HepG2 (cell line): ENCODE measurements around the gene ARHGAP26. TPM values are rescaled to one million over a fixed set of nuclear protein-coding genes. Genes with fewer than 3 reads are reported as not detected.

ENCODE experiments used
- ATAC-seq: fragments of 200-7000 bp; cut with Tn5 transposase; 3 replicates; pipeline ENCODE4 v1.9.1; 2020; ENCODE audit warnings: mild to moderate bottlenecking, moderate library complexity
- BruUV-seq: library from RNA; stranded (reverse); fragments of 400-500 nt; replicated peaks from 2 replicates; lab custom pipeline; 2021; lab: Mats Ljungman, UMichigan
- CTCF ChIA-PET: fragments of 300-600 bp; formaldehyde crosslinking; extraction: SDS; loops from one replicate; lab custom pipeline; 2021; ENCODE audit warnings: low total read pairs, inconsistent platforms, low intra/inter-chr PET ratio; lab: Yijun Ruan, JAX
- POLR2A ChIA-PET: fragments of 350-600 bp; sonication (Branson Sonifier 250); formaldehyde crosslinking; loops from one replicate; lab custom pipeline; 2020; ENCODE audit warnings: antibody characterized with exemption, inconsistent platforms; lab: Yijun Ruan, JAX
- DNase-seq: peaks from one replicate; pipeline ENCODE4 v3.0.0-alpha.2; 2015; ENCODE audit warnings: low spot score
- FAIRE-seq: peaks from 3 replicates; lab custom pipeline; 2011; peaks lifted over from hg19 to GRCh38; lab: Jason Lieb, UNC
- H2AFZ ChIP-seq: one replicate; pipeline ENCODE4 v1.6.1; 2011; ENCODE audit warnings: low read length, inconsistent platforms
- H3K27ac ChIP-seq: fragments of 300-600 bp; 3 replicates; pipeline ENCODE4 v1.8.0; 2011; ENCODE audit warnings: mixed run types, mild to moderate bottlenecking, mixed read lengths, low read length, inconsistent platforms; ENCODE audit not compliant: insufficient read depth; ENCODE audit errors: extremely low read length
- H3K27me3 ChIP-seq, 2 experiments: fragments of 200-600 bp in 1 of 2; 2 replicates in 1 of 2; 3 replicates in 1 of 2; pipeline versions ENCODE4 v1.6.0 to v1.8.0; 2011; ENCODE audit warnings: low read length in 2 of 2, mild to moderate bottlenecking in 2 of 2, moderate library complexity in 2 of 2, inconsistent platforms in 1 of 2; ENCODE audit not compliant: insufficient read depth in 2 of 2, control insufficient read depth in 1 of 2
- H3K36me3 ChIP-seq, 2 experiments: fragments of 200-600 bp in 1 of 2; replicated peaks in 1 of 2; 2 replicates in 1 of 2; 3 replicates in 1 of 2; pipeline versions ENCODE4 v1.5.1 to v1.8.0; 2011; ENCODE audit warnings: low read length in 2 of 2, inconsistent platforms in 1 of 2; ENCODE audit not compliant: insufficient read depth in 2 of 2, control insufficient read depth in 1 of 2
- H3K4me1 ChIP-seq: 2 replicates; pipeline ENCODE4 v1.5.1; 2012; ENCODE audit warnings: low read length, inconsistent platforms; ENCODE audit not compliant: insufficient read depth
- H3K4me2 ChIP-seq: 2 replicates; pipeline ENCODE4 v1.6.0; 2011; ENCODE audit warnings: low read depth, low read length, inconsistent platforms
- H3K4me3 ChIP-seq, 3 experiments: fragments of 200-600 bp in 1 of 3; sonication (generic), shearing (Covaris generic) in 1 of 3; replicated peaks in 1 of 3; 2 replicates each; pipeline ENCODE4 v1.5.1; 2011 to 2016; ENCODE audit warnings: low read length in 3 of 3, inconsistent platforms in 2 of 3, low read depth in 2 of 3, mild to moderate bottlenecking in 2 of 3, control low read depth in 1 of 3, mixed read lengths in 1 of 3; ENCODE audit not compliant: insufficient read depth in 1 of 3
- H3K79me2 ChIP-seq: one replicate; pipeline ENCODE4 v1.6.1; 2011; ENCODE audit warnings: low read length, inconsistent platforms; ENCODE audit not compliant: insufficient read depth
- H3K9ac ChIP-seq: 2 replicates; pipeline ENCODE4 v1.6.0; 2011; ENCODE audit warnings: mild to moderate bottlenecking, low read depth, low read length, inconsistent platforms; ENCODE audit not compliant: insufficient read depth
- H3K9me3 ChIP-seq: 2 replicates; pipeline ENCODE4 v1.5.1; 2012; ENCODE audit warnings: mild to moderate bottlenecking, low read length
- H4K20me1 ChIP-seq: 2 replicates; pipeline ENCODE4 v1.6.0; 2011; ENCODE audit warnings: inconsistent platforms, mild to moderate bottlenecking, low read length, moderate library complexity; ENCODE audit not compliant: insufficient read depth
- CENPX ChIP-seq: sonication (generic); formaldehyde crosslinking; IDR thresholded peaks from 2 replicates; pipeline ENCODE4 v1.9.0; 2021; ENCODE audit warnings: mild to moderate bottlenecking, missing genetic modification reagents, moderate library complexity
- DMAP1 ChIP-seq: IDR thresholded peaks from 2 replicates; pipeline ENCODE4 v1.6.1; 2016
- ERF ChIP-seq: IDR thresholded peaks from 2 replicates; pipeline ENCODE4 v1.6.1; 2018; ENCODE audit warnings: missing biosample characterization, missing genetic modification reagents
- KDM2A ChIP-seq: sonication (generic); formaldehyde crosslinking; IDR thresholded peaks from 2 replicates; pipeline ENCODE4 v1.4.0; 2020; ENCODE audit warnings: low read depth, missing genetic modification reagents, borderline replicate concordance
- ZNF235 ChIP-seq: sonication (generic); formaldehyde crosslinking; IDR thresholded peaks from 2 replicates; pipeline ENCODE4 v1.8.1; 2023; ENCODE audit warnings: mild to moderate bottlenecking, missing genetic modification reagents, borderline replicate concordance
- ZNF414 ChIP-seq: sonication (generic); formaldehyde crosslinking; IDR thresholded peaks from 2 replicates; pipeline ENCODE4 v1.5.0; 2020; ENCODE audit warnings: missing genetic modification reagents
- ZNF432 ChIP-seq: sonication (generic); formaldehyde crosslinking; IDR thresholded peaks from 2 replicates; pipeline ENCODE4 v1.5.0; 2020; ENCODE audit warnings: missing genetic modification reagents, mild to moderate bottlenecking, borderline replicate concordance
- ZNF468 ChIP-seq: sonication (generic); formaldehyde crosslinking; IDR thresholded peaks from 2 replicates; pipeline ENCODE4 v1.8.0; 2022; ENCODE audit warnings: mild to moderate bottlenecking, moderate library complexity, missing genetic modification reagents
- ZNF513 ChIP-seq: sonication (generic); formaldehyde crosslinking; conservative IDR thresholded peaks from 2 replicates; pipeline ENCODE4 v1.5.0; 2020; ENCODE audit warnings: missing genetic modification reagents
- ZSCAN20 ChIP-seq: sonication (generic); formaldehyde crosslinking; IDR thresholded peaks from 2 replicates; pipeline ENCODE4 v1.4.0; 2020; ENCODE audit warnings: missing genetic modification reagents, mild to moderate bottlenecking, borderline replicate concordance
- WGBS: methylation state at CpG from one replicate; pipeline ENCODE4 v1.1.6; 2017; ENCODE audit warnings: low lambda C conversion rate; 5-methylcytosine and 5-hydroxymethylcytosine counted together
- in situ Hi-C: cut with HindIII; loops from 2 replicates; pipeline ENCODE4 v1.10.0; 2017; ENCODE audit warnings: low pct_unique_long_range_greater_than_20kb; ENCODE audit not compliant: extremely low pct_ligation_motif_present
- intact Hi-C: fragments of 100-400 bp; cut with micrococcal nuclease; formaldehyde crosslinking; loops from one replicate; pipeline ENCODE4 v1.10.0; 2022; ENCODE audit not compliant: unreplicated experiment
- polyA plus RNA-seq, 8 experiments: library from polyadenylated mRNA; depleted of rRNA in 3 of 8; stranded (reverse) in 7 of 8; unstranded in 1 of 8; fragments of >200 nt; fragmentation: Illumina TruSeq in 4 of 8; extraction: Trizol in 4 of 8; gene quantifications; 2 replicates each; pipeline versions ENCODE4 v1.2.1 to v1.2.3, GENCODE V29; 2011 to 2016; ENCODE audit warnings: low read depth in 4 of 8, missing spikeins in 1 of 8, mixed read lengths in 1 of 8; ENCODE audit not compliant: insufficient read depth in 1 of 8
- total RNA-seq, 5 experiments: library from RNA; depleted of rRNA; stranded (reverse); fragments of >200 nt; fragmentation: Illumina TruSeq; extraction: Trizol; gene quantifications; 2 replicates each; pipeline ENCODE4 v1.2.3, GENCODE V29; 2016; ENCODE audit warnings: low read depth in 1 of 5

Gene ARHGAP26
- total and polyA plus RNA-seq, 2 of the 13 experiments (the other 11 are each of a cell fraction or from before 2014, with no cell fraction given) = 9.6 to 18.2 TPM

- H3K9me3 ChIP-seq = no peaks in the 10 kb centered on the region
- intact Hi-C loops = no loop called here
- no TSS peak for BruUV-seq
- peaks cover 19% of the 10 kb centered on the region for H3K4me1 ChIP-seq
- no peak overlapping the region for H3K4me3 ChIP-seq
- ChIA-PET CTCF (no interaction called here), POLR2A (no interaction called here)
- H3K27me3 ChIP-seq = no peaks in the 10 kb centered on the region
- H3K4me2 ChIP-seq = no peak overlapping the region
- H3K9ac ChIP-seq = no peak overlapping the region
- FAIRE-seq (no peak), ATAC-seq (no peak), DNase-seq (no peak)
- in situ Hi-C loops = no loop called here
- peaks cover 1 to 14% of the 10 kb centered on the region in 2 experiments for H3K36me3 ChIP-seq
- H2AFZ ChIP-seq = no peak overlapping the region
- no peak overlapping the region for H3K27ac ChIP-seq
- WGBS = 93% methylated on average over 1 of the region's 1 CpG
- TF ChIP-seq ERF (CRISPR knock-in tag) = no peak
- no peaks in the 10 kb centered on the region for H4K20me1 ChIP-seq
- no peaks in the 10 kb centered on the region for H3K79me2 ChIP-seq
These were observed 362.6 kb downstream of the ARHGAP26 start for GRCh38 chr5:143132739-143133138.

GRCh38 chr5:143133721-143134120 lies 363.5 kb downstream of the ARHGAP26 start:
- H3K79me2 ChIP-seq = no peaks in the 10 kb centered on the region
- H3K9ac ChIP-seq = no peak overlapping the region
- no peak for FAIRE-seq
- in situ Hi-C loops = no loop called here
- H3K4me1 ChIP-seq = peaks cover 19% of the 10 kb centered on the region
- no peak overlapping the region for H3K27ac ChIP-seq
- no TSS peak for BruUV-seq
- H3K4me3 ChIP-seq = no peak overlapping the region
- CTCF ChIA-PET = no interaction called here
- no peak for ATAC-seq
- TF ChIP-seq ZNF513 (CRISPR knock-in tag) = no peak
- no peak for TF ChIP-seq ZNF414 (CRISPR knock-in tag)
- no peak for TF ChIP-seq ZNF432
- no peak for TF ChIP-seq CENPX (CRISPR knock-in tag)
- TF ChIP-seq DMAP1 (CRISPR knock-in tag) = no peak
- TF ChIP-seq ZSCAN20 (CRISPR knock-in tag) = no peak
- no peak for TF ChIP-seq ZNF468 (CRISPR knock-in tag)
- TF ChIP-seq ZNF235 (CRISPR knock-in tag) = no peak
- no peak for TF ChIP-seq KDM2A
- H3K9me3 ChIP-seq = no peaks in the 10 kb centered on the region
- intact Hi-C loops = no loop called here
- H4K20me1 ChIP-seq = no peaks in the 10 kb centered on the region
- no peak overlapping the region for H3K4me2 ChIP-seq
- no peaks in the 10 kb centered on the region for H3K27me3 ChIP-seq
- H2AFZ ChIP-seq = no peak overlapping the region
- H3K36me3 ChIP-seq = peaks cover 1 to 14% of the 10 kb centered on the region in 2 experiments
- DNase-seq = no peak
- 92% methylated on average over 11 of the region's 11 CpGs for WGBS
- POLR2A ChIA-PET = no interaction called here
